T-helper 2 cell treated with Interferon-gamma antibody and Interleukin-4, amounts not matched to agents 5 μg/mL and 100 μg/mL, for 36 hours (primary cell): ENCODE data around the gene GRIP2.

Experiments used
- DNase-seq: peaks from one replicate; pipeline ENCODE4 v3.0.0; 2021; ENCODE audit warnings: low spot score
- H3K27ac Mint-ChIP-seq: one replicate; pipeline ENCODE4 v1.8.0; 2021; ENCODE audit warnings: mild to moderate bottlenecking, mixed read lengths
- H3K27me3 Mint-ChIP-seq: one replicate; pipeline ENCODE4 v1.8.0; 2021; ENCODE audit warnings: low read depth, mixed read lengths
- H3K36me3 Mint-ChIP-seq: one replicate; pipeline ENCODE4 v1.8.0; 2021; ENCODE audit warnings: low read depth, mixed read lengths
- H3K4me1 Mint-ChIP-seq: one replicate; pipeline ENCODE4 v1.8.0; 2021; ENCODE audit warnings: low read depth, mixed read lengths
- H3K4me3 Mint-ChIP-seq: one replicate; pipeline ENCODE4 v1.8.0; 2022; ENCODE audit warnings: mild to moderate bottlenecking, moderate library complexity, mixed read lengths
- H3K9me3 Mint-ChIP-seq: one replicate; pipeline ENCODE4 v1.8.0; 2021; ENCODE audit warnings: mixed read lengths

GRIP2 gene

DNA sequence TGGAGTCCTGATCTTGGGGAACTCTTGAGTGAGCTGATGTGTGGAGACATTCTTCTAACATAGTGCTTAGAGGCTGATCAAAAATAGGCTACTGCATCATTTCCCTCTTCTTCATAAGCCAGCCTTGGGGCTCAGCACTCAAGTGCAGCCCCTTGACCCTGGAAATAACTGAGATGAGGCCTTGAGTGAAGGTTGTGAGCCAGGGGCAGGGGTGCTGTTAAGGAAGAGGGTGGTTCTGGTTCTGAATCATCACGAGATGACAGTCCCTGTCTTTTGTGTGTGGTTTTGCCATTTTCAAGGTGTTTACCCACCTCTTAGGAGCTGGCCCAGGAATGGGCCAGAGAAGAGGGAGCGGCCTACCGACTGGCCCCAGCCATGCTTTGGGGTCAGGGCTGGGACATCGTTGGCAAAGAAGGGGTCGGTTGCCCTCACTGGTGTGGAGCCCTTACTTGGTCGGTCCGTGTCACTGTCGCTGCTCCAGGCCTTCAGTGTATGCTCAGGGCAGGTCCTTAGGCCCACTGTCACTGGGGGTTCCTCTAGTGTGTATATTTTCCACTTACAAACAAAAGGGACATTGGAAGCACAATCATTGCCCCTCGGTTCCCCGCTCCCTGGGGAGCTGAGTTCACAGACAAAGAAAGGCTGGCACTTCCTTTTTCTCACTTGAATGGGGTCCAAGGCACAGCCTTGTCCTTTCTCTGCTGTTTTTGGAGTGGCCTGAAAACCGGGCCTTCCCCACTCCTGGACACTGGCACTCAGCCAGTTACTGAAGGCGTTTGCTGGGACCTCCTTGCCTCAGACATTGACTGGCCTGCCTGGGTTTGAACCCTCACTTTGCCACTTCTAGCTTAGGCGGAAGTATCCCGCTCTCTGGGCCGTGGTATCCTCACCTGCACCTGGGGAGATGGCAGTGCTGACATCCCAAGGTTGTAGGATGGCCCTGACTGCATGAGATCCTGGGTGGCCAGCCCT lies 91.1 kb downstream of the GRIP2 start:
- Mint-ChIP-seq H3K27me3 (no peaks in the 10 kb centered on the region), H3K4me3 (no peak overlapping the region), H3K9me3 (no peaks in the 10 kb centered on the region), H3K36me3 (peaks cover 46% of the 10 kb centered on the region), H3K4me1 (no peaks in the 10 kb centered on the region), H3K27ac (no peak overlapping the region)
- DNase-seq, result no peak

DNA sequence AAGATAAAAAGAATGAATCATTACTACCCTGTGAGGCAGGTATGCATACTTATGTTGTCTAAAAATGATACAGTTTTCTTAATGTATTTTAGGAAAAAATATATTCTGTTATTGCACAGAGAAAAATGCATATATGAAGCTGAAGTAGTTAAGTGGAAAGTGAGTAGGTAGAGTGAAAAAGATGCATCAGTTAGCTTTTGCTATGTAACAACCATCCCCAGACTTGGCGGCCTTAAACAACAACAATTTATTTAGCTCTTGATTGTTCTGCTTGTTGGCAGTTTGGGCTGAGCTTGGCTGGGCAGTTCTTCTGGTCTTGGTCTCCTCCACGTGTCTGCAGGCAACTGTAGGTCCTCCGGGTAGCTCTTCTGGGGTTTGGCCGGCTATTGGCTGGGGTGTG lies 92.1 kb downstream of the GRIP2 start:
- Mint-ChIP-seq H3K4me1 (no peaks in the 10 kb centered on the region), H3K4me3 (no peak overlapping the region), H3K36me3 (peaks cover 47% of the 10 kb centered on the region), H3K27me3 (no peaks in the 10 kb centered on the region), H3K9me3 (no peaks in the 10 kb centered on the region), H3K27ac (no peak overlapping the region)
- DNase-seq, result no peak

DNA sequence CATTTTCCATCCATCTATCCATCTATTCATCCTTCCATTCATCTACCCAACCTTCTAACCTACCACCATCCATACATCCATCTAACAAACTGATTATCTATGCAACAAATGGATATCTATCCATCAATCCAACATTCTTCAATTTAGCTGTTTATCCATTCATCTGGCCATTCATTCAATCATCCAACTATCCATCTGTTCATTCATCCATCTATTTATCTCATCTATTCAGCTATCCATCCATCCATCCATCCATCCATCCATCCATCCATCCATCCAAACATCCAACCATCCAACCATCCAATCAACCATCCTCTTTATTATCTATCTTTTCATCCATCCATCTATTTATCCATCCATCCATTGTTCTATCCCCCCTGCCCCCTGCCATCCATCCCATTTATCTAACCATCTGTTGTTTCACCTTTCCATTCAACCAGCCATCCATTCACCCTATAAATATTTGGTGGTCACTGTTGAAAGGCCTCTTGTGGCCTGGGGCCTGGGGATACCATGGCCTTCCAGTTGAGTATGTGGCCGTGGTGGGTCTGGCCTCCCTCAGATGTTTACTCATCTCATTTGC lies 93.1 kb downstream of the GRIP2 start:
- Mint-ChIP-seq H3K27me3 (no peaks in the 10 kb centered on the region), H3K4me3 (no peak overlapping the region), H3K9me3 (no peaks in the 10 kb centered on the region), H3K27ac (no peak overlapping the region), H3K4me1 (no peaks in the 10 kb centered on the region), H3K36me3 (peaks cover 47% of the 10 kb centered on the region)
- DNase-seq, result no peak

DNA sequence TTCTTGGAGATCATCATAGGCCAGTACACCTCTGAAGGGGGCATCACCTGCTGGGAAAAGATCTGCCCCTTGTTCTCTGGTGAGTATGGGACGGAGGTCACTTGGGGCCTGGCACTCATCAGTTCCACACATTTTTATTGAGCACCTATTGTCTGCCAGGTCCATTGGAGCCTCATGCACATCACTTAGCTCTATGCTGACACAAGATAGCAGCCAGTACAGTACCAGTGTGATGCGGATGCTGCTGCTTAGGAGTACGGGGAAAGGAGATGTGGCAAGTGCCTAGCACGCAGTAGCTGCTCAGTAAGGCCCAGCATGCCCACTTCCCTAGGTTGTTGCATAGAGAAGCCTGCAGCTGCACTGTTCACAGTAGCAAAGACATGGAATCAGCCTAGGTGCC lies 94.4 kb downstream of the GRIP2 start:
- Mint-ChIP-seq H3K9me3 (no peaks in the 10 kb centered on the region), H3K27ac (no peak overlapping the region), H3K36me3 (peaks cover 39% of the 10 kb centered on the region), H3K4me3 (no peak overlapping the region), H3K27me3 (no peaks in the 10 kb centered on the region), H3K4me1 (no peaks in the 10 kb centered on the region)
- no peak for DNase-seq

DNA sequence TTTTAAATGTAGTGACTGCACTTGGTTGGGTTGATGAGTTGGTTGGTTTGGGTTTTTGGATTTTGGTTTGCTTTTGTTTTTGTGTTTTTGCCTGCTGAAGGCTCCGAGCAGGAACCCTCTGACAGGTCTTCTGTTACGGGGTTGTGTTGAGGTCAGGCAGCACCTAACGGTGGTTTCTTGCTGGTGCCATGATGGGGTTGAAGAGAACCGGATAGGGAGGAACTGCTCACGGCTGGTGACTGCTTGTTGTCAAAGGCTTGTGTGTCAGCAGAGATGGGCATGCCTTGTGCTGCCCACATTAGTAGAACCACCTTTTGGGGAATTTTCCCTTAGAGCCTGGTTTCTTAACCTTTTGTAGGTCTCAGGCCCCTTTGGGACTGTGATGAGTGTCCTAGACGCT lies 95.8 kb downstream of the GRIP2 start:
- H3K27ac Mint-ChIP-seq, result peak overlapping the region; percentile 49
- H3K4me1 Mint-ChIP-seq, result peaks cover 7% of the 10 kb centered on the region

DNA sequence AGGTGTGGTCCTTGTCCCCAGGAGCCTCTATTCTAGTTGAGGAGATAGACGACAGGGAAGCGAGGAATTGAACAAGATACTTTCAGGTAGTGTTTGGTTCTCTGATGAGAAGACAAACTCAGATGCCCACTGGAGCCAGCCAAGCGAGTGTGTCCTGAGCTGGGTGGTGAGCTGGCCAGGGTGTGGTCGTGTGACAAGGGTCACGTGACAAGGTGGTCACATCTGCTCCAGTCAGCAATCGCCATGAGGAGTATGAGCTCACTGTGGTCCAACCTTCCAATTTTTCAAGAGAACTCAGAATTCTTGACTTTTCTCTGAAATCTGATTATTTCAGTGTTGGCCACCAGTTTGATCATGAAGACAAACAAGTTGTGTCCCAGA lies 98.2 kb downstream of the GRIP2 start:
- Mint-ChIP-seq H3K27ac (peak overlapping the region; percentile 36), H3K27me3 (no peaks in the 10 kb centered on the region), H3K4me1 (peaks cover 12% of the 10 kb centered on the region), H3K36me3 (peaks cover 21% of the 10 kb centered on the region), H3K4me3 (no peak overlapping the region), H3K9me3 (no peaks in the 10 kb centered on the region)
- no peak for DNase-seq

More for the DNA sequence above, 95.8 kb downstream of the GRIP2 start:
- H3K27me3 Mint-ChIP-seq, result no peaks in the 10 kb centered on the region
- H3K4me3 Mint-ChIP-seq, result no peak overlapping the region
- DNase-seq, result no peak
- no peaks in the 10 kb centered on the region for H3K9me3 Mint-ChIP-seq
- H3K36me3 Mint-ChIP-seq, result peaks cover 37% of the 10 kb centered on the region

DNA sequence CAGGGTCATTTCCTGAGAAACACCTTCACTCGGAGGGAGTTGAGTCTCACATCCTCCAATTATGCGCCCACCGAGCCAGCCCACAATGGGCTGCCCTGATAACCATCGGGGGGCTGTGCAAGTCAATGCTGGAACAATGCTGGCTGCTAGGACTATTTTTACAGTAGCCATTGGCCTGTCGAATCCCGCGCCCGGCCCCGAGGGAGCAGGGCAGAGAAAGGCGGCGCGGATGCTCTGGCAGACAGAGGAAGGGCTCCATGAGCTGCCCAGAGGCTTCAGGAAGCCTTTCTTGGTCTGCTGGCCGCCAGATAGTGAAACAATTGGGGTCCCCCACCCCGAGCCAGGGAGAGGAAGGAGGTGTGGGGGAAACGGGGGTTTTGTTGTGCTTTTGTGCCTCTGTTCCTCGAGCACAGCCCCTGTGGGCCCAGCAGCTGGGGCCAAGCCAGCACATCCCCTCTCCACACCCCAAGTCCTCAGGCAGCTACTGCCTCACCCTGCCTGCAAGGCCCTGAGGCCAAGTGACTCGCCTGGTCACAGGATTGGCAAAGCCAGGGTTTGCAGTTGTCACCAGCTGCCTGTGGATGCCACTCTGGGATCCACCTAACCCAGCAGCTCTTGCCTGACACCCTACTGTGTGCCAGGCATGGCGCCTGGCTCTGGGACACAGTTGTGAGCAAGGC lies 98.8 kb downstream of the GRIP2 start:
- H3K4me3 Mint-ChIP-seq, result no peak overlapping the region

DNA sequence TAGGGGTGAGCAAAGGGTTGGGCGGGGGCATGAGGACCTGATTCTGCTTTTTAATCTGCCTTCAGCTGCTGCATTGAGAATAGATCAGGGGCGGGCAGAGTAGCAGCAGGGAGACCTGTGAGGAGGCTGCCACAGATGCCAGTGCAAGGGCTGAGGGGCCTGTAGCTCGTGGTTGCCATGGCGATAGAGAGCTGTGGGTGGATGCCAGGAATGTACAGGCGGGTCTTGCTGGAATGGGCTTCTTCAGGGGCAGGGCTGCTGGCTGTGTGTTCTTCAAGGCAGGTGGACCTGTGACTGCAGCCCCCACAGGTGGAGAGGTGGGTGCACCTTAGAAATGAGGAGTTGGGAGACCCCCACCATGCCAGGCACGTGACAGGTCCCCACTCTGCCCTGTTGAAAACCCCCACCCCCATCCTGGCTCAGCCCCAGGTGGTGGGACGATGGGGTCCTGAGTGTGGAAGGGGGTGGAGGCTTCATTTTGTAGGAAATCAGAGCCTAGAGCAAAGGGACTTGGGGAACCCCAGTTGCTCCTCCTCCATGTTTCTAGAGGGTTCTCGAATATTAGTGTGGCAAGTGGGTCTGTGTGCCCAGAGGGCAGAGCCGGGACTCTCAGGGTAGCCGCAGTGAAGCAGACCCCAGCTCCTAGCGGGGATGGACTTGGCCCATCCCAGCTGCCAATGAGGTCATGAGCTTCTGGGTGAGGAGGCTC lies 99.5 kb downstream of the GRIP2 start:
- DNase-seq, result no peak
- H3K27ac Mint-ChIP-seq, result no peak overlapping the region
- peaks cover 17% of the 10 kb centered on the region for H3K4me1 Mint-ChIP-seq
- no peak overlapping the region for H3K4me3 Mint-ChIP-seq
- H3K36me3 Mint-ChIP-seq, result peaks cover 12% of the 10 kb centered on the region
- H3K9me3 Mint-ChIP-seq, result no peaks in the 10 kb centered on the region
- no peaks in the 10 kb centered on the region for H3K27me3 Mint-ChIP-seq

More for the DNA sequence above, 98.8 kb downstream of the GRIP2 start:
- peak overlapping the region; percentile 31 for H3K27ac Mint-ChIP-seq
- no peak for DNase-seq
- no peaks in the 10 kb centered on the region for H3K27me3 Mint-ChIP-seq
- H3K9me3 Mint-ChIP-seq, result no peaks in the 10 kb centered on the region
- H3K4me1 Mint-ChIP-seq, result peaks cover 16% of the 10 kb centered on the region
- H3K36me3 Mint-ChIP-seq, result peaks cover 17% of the 10 kb centered on the region

DNA sequence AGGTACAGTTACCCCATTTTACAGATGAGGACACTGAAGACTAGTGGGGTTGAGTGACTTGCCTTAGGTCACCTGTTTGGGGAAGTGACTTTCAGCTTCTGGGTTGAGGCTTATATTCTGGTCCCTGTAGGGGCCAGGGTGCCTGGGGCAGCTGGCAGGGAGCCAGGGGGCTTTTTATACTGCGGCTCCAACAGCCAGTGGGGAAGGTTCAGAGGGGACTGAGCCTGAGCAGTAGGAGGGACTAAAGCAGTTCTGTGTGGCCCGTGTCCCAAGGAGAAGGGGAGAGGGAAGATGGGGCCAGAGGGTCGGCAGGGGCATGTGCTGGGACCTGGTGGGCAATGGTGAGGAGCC lies 100.0 kb downstream of the GRIP2 start:
- H3K4me3 Mint-ChIP-seq, result no peak overlapping the region
- no peak for DNase-seq
- H3K4me1 Mint-ChIP-seq, result peaks cover 19% of the 10 kb centered on the region
- H3K9me3 Mint-ChIP-seq, result no peaks in the 10 kb centered on the region
- peaks cover 7% of the 10 kb centered on the region for H3K36me3 Mint-ChIP-seq
- no peaks in the 10 kb centered on the region for H3K27me3 Mint-ChIP-seq
- no peak overlapping the region for H3K27ac Mint-ChIP-seq

DNA sequence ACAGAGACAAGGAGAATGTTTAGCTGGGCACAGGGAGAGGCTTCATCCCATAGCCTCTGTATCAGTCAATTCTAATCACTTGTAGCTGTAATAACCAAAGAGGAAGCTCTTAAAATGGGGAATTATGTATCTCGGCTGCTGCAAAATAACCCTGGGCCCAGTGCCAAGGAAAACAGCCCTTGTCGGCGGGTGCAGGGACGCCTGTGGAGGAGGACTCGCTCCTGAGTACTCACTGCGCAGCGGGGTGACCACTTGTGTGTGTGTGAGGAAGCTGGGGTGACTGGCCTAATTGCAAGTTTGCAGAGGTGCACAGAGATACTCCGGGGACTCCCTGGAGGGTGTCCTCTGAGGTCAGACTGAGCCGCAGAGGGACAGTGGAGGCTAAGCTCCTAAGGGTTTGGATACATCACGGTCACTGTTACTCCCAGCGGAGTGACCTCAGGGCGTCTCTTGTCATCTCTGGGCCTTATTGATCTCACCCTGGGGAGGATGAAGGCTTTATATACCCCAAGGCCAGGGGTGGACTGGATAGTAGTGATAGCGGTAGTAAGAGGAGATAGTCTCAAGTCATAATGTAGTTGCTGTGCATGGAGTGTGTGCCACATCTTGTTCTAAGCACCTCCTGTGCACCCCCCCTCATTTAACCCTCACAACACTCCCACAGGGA lies 100.5 kb downstream of the GRIP2 start:
- Mint-ChIP-seq H3K9me3 (no peaks in the 10 kb centered on the region), H3K36me3 (peaks cover 10% of the 10 kb centered on the region), H3K27ac (no peak overlapping the region), H3K27me3 (no peaks in the 10 kb centered on the region), H3K4me3 (no peak overlapping the region), H3K4me1 (peaks cover 22% of the 10 kb centered on the region)
- no peak for DNase-seq
